NCI-H82 treated with DMSO at 0.1 percent for 48 hours (cell line): ENCODE results near the gene PPM1N.

ENCODE experiments used
- DNase-seq: peaks from one replicate; lab custom pipeline; 2025; ENCODE audit not compliant: unreplicated experiment; lab: John Stamatoyannopoulos, UW

PPM1N gene

GRCh38 chr19:45489216-45489855 lies 8.9 kb upstream of the PPM1N start:
- DNase-seq, result no peak

GRCh38 chr19:45492137-45492626 lies 6.1 kb upstream of the PPM1N start:
- DNase-seq, result no peak

GRCh38 chr19:45492627-45493470 lies 5.4 kb upstream of the PPM1N start:
- DNase-seq, result peak; percentile 81

- no peak for DNase-seq
These were observed 3.9 kb upstream of the PPM1N start for GRCh38 chr19:45494261-45494916.

- no peak for DNase-seq
These were observed 3.1 kb upstream of the PPM1N start for GRCh38 chr19:45495178-45495577.

GRCh38 chr19:45496349-45496953 lies 1.8 kb upstream of the PPM1N start:
- no peak for DNase-seq

- no peak for DNase-seq
These were observed 452 bp upstream of the PPM1N start for GRCh38 chr19:45497791-45498190.

- peak; percentile 95 for DNase-seq
These were observed 1.2 kb downstream of the PPM1N start for GRCh38 chr19:45499196-45500180.

GRCh38 chr19:45500918-45501729 lies 2.9 kb downstream of the PPM1N start:
- no peak for DNase-seq

GRCh38 chr19:45501730-45502014 lies 3.4 kb downstream of the PPM1N start:
- no peak for DNase-seq

GRCh38 chr19:45502111-45502510 lies 3.9 kb downstream of the PPM1N start:
- no peak for DNase-seq

GRCh38 chr19:45503909-45504308 lies 5.7 kb downstream of the PPM1N start:
- no peak for DNase-seq

GRCh38 chr19:45505151-45505995 lies 7.1 kb downstream of the PPM1N start:
- no peak for DNase-seq

GRCh38 chr19:45505996-45506245 lies 7.7 kb downstream of the PPM1N start:
- DNase-seq, result no peak

- peak; percentile 79 for DNase-seq
These were observed 8.2 kb downstream of the PPM1N start for GRCh38 chr19:45506246-45506988.

- DNase-seq, result peak; percentile 59
These were observed 9.0 kb downstream of the PPM1N start, which contains the start of gene VASP for GRCh38 chr19:45506989-45507871. Gene VASP (plus strand): TSS chr19:45507479. CDS start chr19:45507772, 293 bp downstream.

- DNase-seq, result no peak
These were observed 9.7 kb downstream of the PPM1N start for GRCh38 chr19:45507872-45508416.
